Measurements from ENCODE around the gene C5orf63.
"Not testable (repeated sequence)": the region's sequence is repeated elsewhere in the genome, so short reads cannot be mapped to it uniquely, and the experiment has no call there.

The C5orf63 gene

GRCh38 chr5:127012916-127013315, 60.4 kb downstream of the C5orf63 start:
- no peak overlapping the region for H3K4me3 ChIP-seq (ENCODE audit: low read depth, low read length)
- H3K4me1 ChIP-seq (ENCODE audit: control insufficient read depth, insufficient read depth, low read length) = no peaks in the 10 kb centered on the region
- no peaks in the 10 kb centered on the region for H3K27me3 ChIP-seq (ENCODE audit: control insufficient read depth, insufficient read depth, low read length)
- H3K36me3 ChIP-seq (ENCODE audit: control insufficient read depth, insufficient read depth, low read length) = no peaks in the 10 kb centered on the region
- H3K9me3 ChIP-seq (ENCODE audit: control insufficient read depth, insufficient read depth, low read length) = no peaks in the 10 kb centered on the region
- no peak overlapping the region for H3K9ac ChIP-seq (ENCODE audit: low read depth, low read length)

DNA sequence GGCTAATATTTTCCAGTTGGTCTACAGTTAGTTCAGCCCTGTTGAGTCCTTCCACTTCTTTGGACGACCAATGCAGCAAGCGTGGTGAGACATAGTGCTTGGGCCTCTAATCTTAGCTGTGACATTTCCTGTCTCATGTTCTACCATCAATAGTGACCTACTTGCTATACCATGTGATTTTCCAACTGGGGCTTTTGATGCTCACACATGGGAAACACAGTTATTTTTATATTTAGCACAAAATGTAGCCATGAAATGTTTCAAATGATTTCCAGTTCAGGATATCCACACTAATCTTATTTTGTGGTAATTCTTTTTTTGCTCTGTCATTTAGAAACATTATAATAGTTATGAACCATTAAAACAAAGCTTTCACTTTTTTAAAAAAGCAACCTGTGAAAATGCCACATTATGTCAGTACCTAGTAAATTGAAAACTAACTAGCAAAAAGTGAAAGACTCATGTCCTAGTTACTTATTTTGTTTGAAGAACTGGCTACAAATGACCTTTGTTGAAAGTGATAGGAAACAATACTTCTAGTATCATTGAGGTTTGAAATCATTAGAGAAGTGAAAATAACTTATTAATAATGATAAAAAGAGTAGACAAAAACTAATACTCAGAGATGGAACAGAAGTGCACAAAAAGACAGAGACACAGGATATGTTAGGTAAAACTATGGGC, 61.2 kb downstream of the C5orf63 start:
- Histone ChIP-seq H3K9ac (ENCODE audit: low read depth, low read length) (no peak overlapping the region), H3K9me3 (ENCODE audit: control insufficient read depth, insufficient read depth, low read length) (no peaks in the 10 kb centered on the region), H3K4me1 (ENCODE audit: control insufficient read depth, insufficient read depth, low read length) (no peaks in the 10 kb centered on the region), H3K36me3 (ENCODE audit: control insufficient read depth, insufficient read depth, low read length) (no peaks in the 10 kb centered on the region), H3K27me3 (ENCODE audit: control insufficient read depth, insufficient read depth, low read length) (no peaks in the 10 kb centered on the region), H3K4me3 (ENCODE audit: low read depth, low read length) (no peak overlapping the region)

- no peak overlapping the region for H3K4me3 ChIP-seq (ENCODE audit: low read depth, low read length)
- no peaks in the 10 kb centered on the region for H3K4me1 ChIP-seq (ENCODE audit: control insufficient read depth, insufficient read depth, low read length)
- no peak overlapping the region for H3K9ac ChIP-seq (ENCODE audit: low read depth, low read length)
- no peaks in the 10 kb centered on the region for H3K36me3 ChIP-seq (ENCODE audit: control insufficient read depth, insufficient read depth, low read length)
- H3K9me3 ChIP-seq (ENCODE audit: control insufficient read depth, insufficient read depth, low read length) = no peaks in the 10 kb centered on the region
- H3K27me3 ChIP-seq (ENCODE audit: control insufficient read depth, insufficient read depth, low read length) = no peaks in the 10 kb centered on the region
Measured at GRCh38 chr5:127011153-127011552, 62.1 kb downstream of the C5orf63 start.

- no peaks in the 10 kb centered on the region for H3K4me1 ChIP-seq (ENCODE audit: control insufficient read depth, insufficient read depth, low read length)
- no peaks in the 10 kb centered on the region for H3K9me3 ChIP-seq (ENCODE audit: control insufficient read depth, insufficient read depth, low read length)
- H3K4me3 ChIP-seq (ENCODE audit: low read depth, low read length) = no peak overlapping the region
- no peak overlapping the region for H3K9ac ChIP-seq (ENCODE audit: low read depth, low read length)
- H3K27me3 ChIP-seq (ENCODE audit: control insufficient read depth, insufficient read depth, low read length) = no peaks in the 10 kb centered on the region
- no peaks in the 10 kb centered on the region for H3K36me3 ChIP-seq (ENCODE audit: control insufficient read depth, insufficient read depth, low read length)
Measured at GRCh38 chr5:127010362-127010761, 62.9 kb downstream of the C5orf63 start.

DNA sequence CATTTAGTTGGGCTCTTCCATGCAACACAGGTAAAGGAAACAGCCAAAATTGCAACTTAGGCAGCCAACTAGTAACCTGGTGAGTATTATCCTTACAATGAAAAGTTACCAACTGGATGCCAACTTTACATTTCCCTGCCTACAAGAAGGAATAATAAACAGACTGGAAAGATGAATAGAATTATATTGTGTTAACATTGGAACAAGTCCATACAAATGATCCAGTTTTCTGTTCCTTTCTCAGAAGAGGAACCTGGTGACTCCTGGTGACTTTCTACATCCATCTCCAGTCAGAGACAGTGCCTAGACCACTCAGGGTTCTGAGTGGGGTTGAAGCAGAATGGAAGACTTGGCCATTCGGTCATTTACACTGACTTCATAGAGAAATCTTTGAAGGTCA, 63.5 kb downstream of the C5orf63 start:
- Histone ChIP-seq H3K4me3 (ENCODE audit: low read depth, low read length) (no peak overlapping the region), H3K36me3 (ENCODE audit: control insufficient read depth, insufficient read depth, low read length) (no peaks in the 10 kb centered on the region), H3K9me3 (ENCODE audit: control insufficient read depth, insufficient read depth, low read length) (no peaks in the 10 kb centered on the region), H3K9ac (ENCODE audit: low read depth, low read length) (no peak overlapping the region), H3K27me3 (ENCODE audit: control insufficient read depth, insufficient read depth, low read length) (no peaks in the 10 kb centered on the region), H3K4me1 (ENCODE audit: control insufficient read depth, insufficient read depth, low read length) (no peaks in the 10 kb centered on the region)

- H3K36me3 ChIP-seq (ENCODE audit: control insufficient read depth, insufficient read depth, low read length) = no peaks in the 10 kb centered on the region
- no peak overlapping the region for H3K4me3 ChIP-seq (ENCODE audit: low read depth, low read length)
- H3K27me3 ChIP-seq (ENCODE audit: control insufficient read depth, insufficient read depth, low read length) = no peaks in the 10 kb centered on the region
- no peaks in the 10 kb centered on the region for H3K9me3 ChIP-seq (ENCODE audit: control insufficient read depth, insufficient read depth, low read length)
- no peaks in the 10 kb centered on the region for H3K4me1 ChIP-seq (ENCODE audit: control insufficient read depth, insufficient read depth, low read length)
- no peak overlapping the region for H3K9ac ChIP-seq (ENCODE audit: low read depth, low read length)
Measured at GRCh38 chr5:127008300-127008975, 64.9 kb downstream of the C5orf63 start.

DNA sequence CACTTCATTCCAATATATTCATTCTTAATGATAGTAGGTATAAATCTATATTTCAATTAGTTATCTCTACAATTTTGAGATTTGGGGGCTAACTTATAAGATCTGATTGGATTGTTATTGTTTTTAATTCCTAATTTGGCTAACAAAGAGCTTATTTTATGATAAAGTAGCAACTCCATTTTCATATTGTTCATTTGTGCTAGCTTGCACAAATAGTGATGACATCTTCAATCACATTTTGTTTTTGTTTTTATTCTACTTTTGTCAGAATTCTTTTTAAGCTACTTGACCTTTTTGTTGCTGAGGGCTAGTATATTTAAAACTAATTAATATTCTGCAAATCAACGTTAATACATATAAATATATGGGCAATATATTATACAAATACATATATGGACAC, 65.8 kb downstream of the C5orf63 start:
- Histone ChIP-seq H3K36me3 (ENCODE audit: control insufficient read depth, insufficient read depth, low read length) (no peaks in the 10 kb centered on the region), H3K9ac (ENCODE audit: low read depth, low read length) (no peak overlapping the region), H3K4me1 (ENCODE audit: control insufficient read depth, insufficient read depth, low read length) (peaks cover 3% of the 10 kb centered on the region), H3K9me3 (ENCODE audit: control insufficient read depth, insufficient read depth, low read length) (no peaks in the 10 kb centered on the region), H3K27me3 (ENCODE audit: control insufficient read depth, insufficient read depth, low read length) (no peaks in the 10 kb centered on the region), H3K4me3 (ENCODE audit: low read depth, low read length) (no peak overlapping the region)

GRCh38 chr5:127006744-127007143, 66.6 kb downstream of the C5orf63 start:
- Histone ChIP-seq H3K27me3 (ENCODE audit: control insufficient read depth, insufficient read depth, low read length) (no peaks in the 10 kb centered on the region), H3K36me3 (ENCODE audit: control insufficient read depth, insufficient read depth, low read length) (no peaks in the 10 kb centered on the region), H3K4me3 (ENCODE audit: low read depth, low read length) (no peak overlapping the region), H3K9ac (ENCODE audit: low read depth, low read length) (no peak overlapping the region), H3K9me3 (ENCODE audit: control insufficient read depth, insufficient read depth, low read length) (no peaks in the 10 kb centered on the region), H3K4me1 (ENCODE audit: control insufficient read depth, insufficient read depth, low read length) (peaks cover 3% of the 10 kb centered on the region)

GRCh38 chr5:127005282-127005681, 68.0 kb downstream of the C5orf63 start:
- H3K27me3 ChIP-seq (ENCODE audit: control insufficient read depth, insufficient read depth, low read length); H3K4me3 ChIP-seq (ENCODE audit: low read depth, low read length); H3K36me3 ChIP-seq (ENCODE audit: control insufficient read depth, insufficient read depth, low read length); H3K4me1 ChIP-seq (ENCODE audit: control insufficient read depth, insufficient read depth, low read length); H3K9me3 ChIP-seq (ENCODE audit: control insufficient read depth, insufficient read depth, low read length); H3K9ac ChIP-seq (ENCODE audit: low read depth, low read length): not testable (repeated sequence)

- no peaks in the 10 kb centered on the region for H3K27me3 ChIP-seq (ENCODE audit: control insufficient read depth, insufficient read depth, low read length)
- H3K4me3 ChIP-seq (ENCODE audit: low read depth, low read length) = no peak overlapping the region
- H3K4me1 ChIP-seq (ENCODE audit: control insufficient read depth, insufficient read depth, low read length) = peaks cover 3% of the 10 kb centered on the region
- H3K9me3 ChIP-seq (ENCODE audit: control insufficient read depth, insufficient read depth, low read length) = no peaks in the 10 kb centered on the region
- no peak overlapping the region for H3K9ac ChIP-seq (ENCODE audit: low read depth, low read length)
- H3K36me3 ChIP-seq (ENCODE audit: control insufficient read depth, insufficient read depth, low read length) = no peaks in the 10 kb centered on the region
Measured at GRCh38 chr5:127004721-127005120, 68.6 kb downstream of the C5orf63 start.

- Histone ChIP-seq H3K4me3 (ENCODE audit: low read depth, low read length) (no peak overlapping the region), H3K36me3 (ENCODE audit: control insufficient read depth, insufficient read depth, low read length) (no peaks in the 10 kb centered on the region), H3K4me1 (ENCODE audit: control insufficient read depth, insufficient read depth, low read length) (peaks cover 3% of the 10 kb centered on the region), H3K9ac (ENCODE audit: low read depth, low read length) (no peak overlapping the region), H3K9me3 (ENCODE audit: control insufficient read depth, insufficient read depth, low read length) (no peaks in the 10 kb centered on the region), H3K27me3 (ENCODE audit: control insufficient read depth, insufficient read depth, low read length) (no peaks in the 10 kb centered on the region)
Measured at GRCh38 chr5:127003798-127004495, 69.4 kb downstream of the C5orf63 start.

- Histone ChIP-seq H3K4me3 (ENCODE audit: low read depth, low read length) (no peak overlapping the region), H3K9ac (ENCODE audit: low read depth, low read length) (no peak overlapping the region), H3K9me3 (ENCODE audit: control insufficient read depth, insufficient read depth, low read length) (no peaks in the 10 kb centered on the region), H3K4me1 (ENCODE audit: control insufficient read depth, insufficient read depth, low read length) (peaks cover 6% of the 10 kb centered on the region), H3K36me3 (ENCODE audit: control insufficient read depth, insufficient read depth, low read length) (no peaks in the 10 kb centered on the region), H3K27me3 (ENCODE audit: control insufficient read depth, insufficient read depth, low read length) (no peaks in the 10 kb centered on the region)
Measured at GRCh38 chr5:127002390-127002789, 70.9 kb downstream of the C5orf63 start.
